Measurements from ENCODE around the gene FKBP14.
"Not testable (repeated sequence)": the region's sequence is repeated elsewhere in the genome, so short reads cannot be mapped to it uniquely, and the experiment has no call there.

FKBP14 gene

GRCh38 chr7:30066687-30067086, 40.2 kb upstream of the FKBP14 start:
- no peak for TF ChIP-seq CTCF (conservative IDR thresholded peaks at IDR 0.05; ENCODE audit: low read length)

GRCh38 chr7:30065746-30066145, 39.2 kb upstream of the FKBP14 start:
- DNase-seq (ENCODE audit: low read depth), result no peak
- no peak for TF ChIP-seq CTCF (conservative IDR thresholded peaks at IDR 0.05; ENCODE audit: low read length)
- no peak overlapping the region for H3K4me3 ChIP-seq (ENCODE audit: low read length)

More at GRCh38 chr7:30066687-30067086, 40.2 kb upstream of the FKBP14 start:
- no peak overlapping the region for H3K4me3 ChIP-seq (ENCODE audit: low read length)
- no peak for DNase-seq (ENCODE audit: low read depth)

- DNase-seq (ENCODE audit: low read depth), result peak; percentile 47
- H3K4me3 ChIP-seq (ENCODE audit: low read length), result no peak overlapping the region
- TF ChIP-seq CTCF (conservative IDR thresholded peaks at IDR 0.05; ENCODE audit: low read length), result peak; percentile 78
Observed at GRCh38 chr7:30062587-30062986, 36.1 kb upstream of the FKBP14 start.

- TF ChIP-seq CTCF (conservative IDR thresholded peaks at IDR 0.05; ENCODE audit: low read length), result peak; percentile 60
- peak; percentile 34 for DNase-seq (ENCODE audit: low read depth)
- H3K4me3 ChIP-seq (ENCODE audit: low read length), result not testable (repeated sequence)
Observed at GRCh38 chr7:30061786-30062185, 35.3 kb upstream of the FKBP14 start.

- no peak overlapping the region for H3K4me3 ChIP-seq (ENCODE audit: low read length)
- DNase-seq (ENCODE audit: low read depth), result peak; percentile 54
Observed at GRCh38 chr7:30057741-30058140, 31.2 kb upstream of the FKBP14 start.

GRCh38 chr7:30053068-30053467, 26.6 kb upstream of the FKBP14 start:
- no peak for DNase-seq (ENCODE audit: low read depth)
- no peak for TF ChIP-seq CTCF (conservative IDR thresholded peaks at IDR 0.05; ENCODE audit: low read length)
- H3K4me3 ChIP-seq (ENCODE audit: low read length), result no peak overlapping the region

More at GRCh38 chr7:30057741-30058140, 31.2 kb upstream of the FKBP14 start:
- TF ChIP-seq CTCF (conservative IDR thresholded peaks at IDR 0.05; ENCODE audit: low read length), result no peak

GRCh38 chr7:30049173-30049572, 22.7 kb upstream of the FKBP14 start:
- no peak overlapping the region for H3K4me3 ChIP-seq (ENCODE audit: low read length)
- no peak for DNase-seq (ENCODE audit: low read depth)
- no peak for TF ChIP-seq CTCF (conservative IDR thresholded peaks at IDR 0.05; ENCODE audit: low read length)

Measured in AG10803 (cell line).